ENCODE data around the gene IL1RAPL2. TPM values are rescaled to one million over a fixed set of nuclear protein-coding genes. Genes with fewer than 3 reads are reported as not detected.

Gene IL1RAPL2
- total and polyA plus RNA-seq, 2 of the 4 experiments (the other 2 are of a cell fraction) = 0.03 TPM; not detected in 1

GRCh38 chrX:105050921-105051320 is 484.9 kb downstream of the IL1RAPL2 start:
- no peak for ATAC-seq (ENCODE audit: low read depth)
- no peak for DNase-seq
- Histone ChIP-seq H4K8ac (ENCODE audit: low read depth in 2 of 2, low read length in 2 of 2) (no peak overlapping the region), H4K20me1 (ENCODE audit: insufficient read depth, low read length) (no peaks in the 10 kb centered on the region), H3K36me3 (ENCODE audit: control insufficient read depth, insufficient read depth, low read length) (no peaks in the 10 kb centered on the region), H2BK120ac (ENCODE audit: low read depth, low read length) (no peak overlapping the region), H3K4me3 (ENCODE audit: insufficient read depth, low read depth, low read length) (no peak overlapping the region), H3K27me3 (ENCODE audit: control insufficient read depth, insufficient read depth, low read length) (no peaks in the 10 kb centered on the region; the same call in 1 of the 2 replicates), H4K91ac (ENCODE audit: insufficient read depth, low read depth, low read length) (no peak overlapping the region), H3K4ac (ENCODE audit: low read depth, low read length) (no peak overlapping the region), H2AFZ (replicated peaks; ENCODE audit: low read length, poor library complexity) (no peak overlapping the region), H3K14ac (replicated peaks; ENCODE audit: low read depth, low read length) (no peak overlapping the region), H2AK5ac (ENCODE audit: low read depth, low read length) (no peak overlapping the region), H3K9me3 (ENCODE audit: control insufficient read depth, insufficient read depth, low read length) (peaks cover 5% of the 10 kb centered on the region; the same call in 1 of the 2 replicates), H3K56ac (ENCODE audit: extremely low read depth, insufficient read depth, low read length) (no peak overlapping the region), H3K79me1 (ENCODE audit: low read depth in 1 of 2, low read length in 2 of 2) (no peaks in the 10 kb centered on the region), H3K27ac (ENCODE audit: insufficient read depth, low read length) (no peak overlapping the region), H2AK9ac (replicated peaks; ENCODE audit: low read depth, low read length, poor library complexity) (no peak overlapping the region), H3K9ac (ENCODE audit: low read depth, low read length) (no peak overlapping the region), H3K4me1 (ENCODE audit: control insufficient read depth, insufficient read depth, low read length) (no peaks in the 10 kb centered on the region), H3K23ac (ENCODE audit: low read depth, low read length) (no peak overlapping the region), H2BK15ac (ENCODE audit: low read depth, low read length) (no peak overlapping the region), H3K9me1 (ENCODE audit: insufficient read depth, low read length) (no peaks in the 10 kb centered on the region), H4K5ac (ENCODE audit: low read depth, low read length) (no peak overlapping the region), H3K4me2 (ENCODE audit: low read depth, low read length) (no peak overlapping the region), H2BK5ac (ENCODE audit: low read depth, low read length, poor library complexity, severe bottlenecking) (no peak overlapping the region), H2BK20ac (ENCODE audit: low read depth, low read length) (no peak overlapping the region), H3K18ac (ENCODE audit: low read depth, low read length) (no peak overlapping the region)
- CTCF ChIA-PET = no interaction called here
- POLR2A ChIA-PET (ENCODE audit: unreplicated experiment) = no interaction called here
- TF ChIP-seq CHD1 (IDR thresholded peaks at IDR 0.05; ENCODE audit: low read depth, low read length) (no peak), MAFK (IDR thresholded peaks at IDR 0.05; ENCODE audit: low read depth, low read length) (no peak), USF2 (IDR thresholded peaks at IDR 0.05; ENCODE audit: low read depth, low read length) (no peak), CEBPB (IDR thresholded peaks at IDR 0.05; ENCODE audit: low read depth, low read length) (no peak), POLR2A (IDR thresholded peaks at IDR 0.05; ENCODE audit: low read depth, low read length) (no peak), MAZ (IDR thresholded peaks at IDR 0.05; ENCODE audit: borderline replicate concordance, low read depth, low read length) (no peak), NFE2L2 (IDR thresholded peaks at IDR 0.05; ENCODE audit: low read depth, low read length) (no peak), RAD21 (IDR thresholded peaks at IDR 0.05; ENCODE audit: low read length) (no peak), FOS (IDR thresholded peaks at IDR 0.05; ENCODE audit: low read depth, low read length) (no peak), BHLHE40 (IDR thresholded peaks at IDR 0.05; ENCODE audit: low read depth, low read length) (no peak), SMC3 (IDR thresholded peaks at IDR 0.05; ENCODE audit: low read depth, low read length) (no peak), RFX5 (IDR thresholded peaks at IDR 0.05; ENCODE audit: low read depth, low read length) (no peak), MXI1 (IDR thresholded peaks at IDR 0.05; ENCODE audit: borderline replicate concordance, low read depth, low read length) (no peak), CTCF (conservative IDR thresholded peaks at IDR 0.05; ENCODE audit: low read depth, low read length) (no peak), ELK1 (IDR thresholded peaks at IDR 0.05; ENCODE audit: borderline replicate concordance, low read depth, low read length) (no peak), RCOR1 (IDR thresholded peaks at IDR 0.05; ENCODE audit: insufficient replicate concordance, low read length) (no peak)
- in situ Hi-C loops (cut with MboI; ENCODE audit: low sequenced_read_pairs) = no loop called here
- intact Hi-C loops (cut with micrococcal nuclease) = no loop called here
- BruUV-seq (replicated peaks) = no TSS peak
- 75% methylated on average over 2 of the region's 7 CpGs; no CpG with 5 or more reads in 1 of the 2 experiments for WGBS, 2 experiments (ENCODE audit: extremely low coverage in 2 of 2, insufficient read length in 1 of 2)
- dilution Hi-C loops (cut with HindIII; ENCODE audit: low sequenced_read_pairs, unreplicated experiment) = no loop called here
